Prostate gland (tissue), 2 donors: ENCODE data around the gene RPL27A. TPM values are rescaled to one million over a fixed set of nuclear protein-coding genes. Genes with fewer than 3 reads are reported as not detected.

Source experiments
- DNase-seq: peaks from one replicate; pipeline ENCODE4 v3.0.0-alpha.2; 2019; ENCODE audit warnings: low spot score
- H3K27ac ChIP-seq, 2 donors: fragments of 200-600 bp; sonication (generic); 2 replicates each; pipeline ENCODE4 v1.5.1; 2017 to 2019
- H3K27me3 ChIP-seq: fragments of 200-600 bp; sonication (generic); replicated peaks from 2 replicates; pipeline ENCODE4 v1.5.1; 2019; ENCODE audit not compliant: insufficient read depth
- H3K36me3 ChIP-seq, 2 donors: fragments of 200-600 bp; sonication (generic); 1 replicate in 1 of 2; 2 replicates in 1 of 2; pipeline versions ENCODE4 v1.5.1 to v1.8.1; 2017 to 2019
- H3K4me1 ChIP-seq: fragments of 200-600 bp; sonication (generic); replicated peaks from 2 replicates; pipeline ENCODE4 v1.5.1; 2019
- H3K4me3 ChIP-seq, 2 donors: fragments of 200-600 bp; sonication (generic); 2 replicates each; pipeline ENCODE4 v1.5.1; 2017 to 2019
- H3K9me3 ChIP-seq: fragments of 200-600 bp; sonication (generic); 2 replicates; pipeline ENCODE4 v1.5.1; 2017
- CTCF ChIP-seq, 4 experiments: fragments of 200-600 bp in 2 of 4; fragments of 450-650 bp in 2 of 4; sonication (generic) in 2 of 4; IDR thresholded peaks; 1 replicate in 3 of 4; 2 replicates in 1 of 4; pipeline ENCODE4 v1.5.1; 2016 to 2019; ENCODE audit warnings: antibody characterized with exemption in 4 of 4, mild to moderate bottlenecking in 2 of 4, moderate library complexity in 2 of 4
- POLR2A ChIP-seq: fragments of 450-650 bp; IDR thresholded peaks from one replicate; pipeline ENCODE4 v1.6.1; 2016; ENCODE audit warnings: antibody characterized with exemption, mild to moderate bottlenecking
- POLR2AphosphoS5 ChIP-seq: sonication (generic); formaldehyde crosslinking; IDR thresholded peaks from one replicate; pipeline ENCODE4 v1.6.1; 2017; ENCODE audit warnings: antibody characterized with exemption
- WGBS: methylation state at CpG from one replicate; pipeline ENCODE4 v1.1.5; 2018; 5-methylcytosine and 5-hydroxymethylcytosine counted together
- intact Hi-C: fragments of 100-400 bp; cut with DNase I; formaldehyde crosslinking; loops from one replicate; pipeline ENCODE4 v1.14.2; 2022
- total RNA-seq, 2 donors: library from RNA; depleted of rRNA; stranded (reverse); fragments of >200 nt; gene quantifications; one replicate each; pipeline ENCODE4 v1.1.0, GENCODE V29; 2016

RPL27A gene
- 1,000 to 10,000 TPM in 1 of 2 donors, 100 to 1,000 TPM in 1; 693 to 1,360 TPM for total RNA-seq

- peak within 1 kb of the TSS; percentile 83 to 84 for H3K4me3 ChIP-seq
- no peaks in the 10 kb centered on the region for H3K27me3 ChIP-seq
- intact Hi-C loops = loop anchor here (5.0 kb wide), 2 partner anchors 130 to 280 kb away; partner anchors contain the start of gene TMEM9B
- H3K4me1 ChIP-seq = peaks cover 8% of the 10 kb centered on the region
- peak; percentile 97 for TF ChIP-seq POLR2A
- peak; percentile 99 for TF ChIP-seq POLR2AphosphoS5
- TF ChIP-seq CTCF (IDR thresholded peaks at IDR 0.05) = peak in 2 of 4 experiments; percentile 46 to 58
- under 1% methylated on average over 61 of the region's 67 CpGs for WGBS
- H3K9me3 ChIP-seq = no peaks in the 10 kb centered on the region
- peak within 1 kb of the TSS; percentile 91 for H3K27ac ChIP-seq
- H3K36me3 ChIP-seq = peaks cover 0 to 19% of the 10 kb centered on the region in 2 donors
- DNase-seq = peak; percentile 97
Measured at GRCh38 chr11:8682303-8683114, at the start of gene RPL27A, which contains the start of gene TRIM66. Gene RPL27A (plus strand): TSS chr11:8682792. CDS start chr11:8682814, 22 bp downstream. Gene TRIM66 (minus strand): TSS chr11:8682665. CDS start chr11:8672274, 10,391 bp downstream.

GRCh38 chr11:8634498-8634897 is 48.1 kb upstream of the RPL27A start:
- H3K4me3 ChIP-seq = no peak overlapping the region
- DNase-seq = no peak
- TF ChIP-seq POLR2AphosphoS5 (no peak), POLR2A (no peak), CTCF (IDR thresholded peaks at IDR 0.05) (no peak)
- no peaks in the 10 kb centered on the region for H3K27me3 ChIP-seq
- no peak overlapping the region for H3K27ac ChIP-seq
- intact Hi-C loops = no loop called here
- H3K4me1 ChIP-seq = no peaks in the 10 kb centered on the region
- H3K36me3 ChIP-seq = no peaks in the 10 kb centered on the region
- H3K9me3 ChIP-seq = no peaks in the 10 kb centered on the region
- 97% methylated on average over 6 of the region's 6 CpGs for WGBS

- H3K4me1 ChIP-seq = no peaks in the 10 kb centered on the region
- intact Hi-C loops = no loop called here
- TF ChIP-seq CTCF (IDR thresholded peaks at IDR 0.05) = no peak
- H3K27me3 ChIP-seq = no peaks in the 10 kb centered on the region
- no peaks in the 10 kb centered on the region for H3K9me3 ChIP-seq
- no peak overlapping the region for H3K27ac ChIP-seq
- WGBS = 98% methylated on average over 2 of the region's 2 CpGs
- H3K4me3 ChIP-seq = no peak overlapping the region
- no peaks in the 10 kb centered on the region for H3K36me3 ChIP-seq
- no peak for DNase-seq
Measured at GRCh38 chr11:8636127-8636526, 46.5 kb upstream of the RPL27A start.

- 95% methylated on average over 5 of the region's 5 CpGs for WGBS
- no peaks in the 10 kb centered on the region for H3K4me1 ChIP-seq
- no peak overlapping the region for H3K27ac ChIP-seq
- no peaks in the 10 kb centered on the region for H3K9me3 ChIP-seq
- no peak for TF ChIP-seq CTCF (IDR thresholded peaks at IDR 0.05)
- no peak for TF ChIP-seq POLR2AphosphoS5
- TF ChIP-seq POLR2A = no peak
- intact Hi-C loops = no loop called here
- no peak for DNase-seq
- no peaks in the 10 kb centered on the region for H3K27me3 ChIP-seq
- no peak overlapping the region for H3K4me3 ChIP-seq
- H3K36me3 ChIP-seq = no peaks in the 10 kb centered on the region
Measured at GRCh38 chr11:8638300-8638699, 44.3 kb upstream of the RPL27A start.

GRCh38 chr11:8639655-8640054 is 42.9 kb upstream of the RPL27A start:
- 59% methylated on average over 3 of the region's 3 CpGs for WGBS
- Histone ChIP-seq H3K27ac (no peak overlapping the region), H3K27me3 (no peaks in the 10 kb centered on the region), H3K36me3 (no peaks in the 10 kb centered on the region), H3K9me3 (no peaks in the 10 kb centered on the region), H3K4me3 (no peak overlapping the region), H3K4me1 (no peaks in the 10 kb centered on the region)
- no peak for DNase-seq
- intact Hi-C loops = no loop called here
- no peak for TF ChIP-seq POLR2AphosphoS5
- no peak for TF ChIP-seq CTCF (IDR thresholded peaks at IDR 0.05)
- no peak for TF ChIP-seq POLR2A
